Fibroblast of the aortic adventitia (primary cell): ENCODE measurements around the gene C1orf210. TPM values are rescaled to one million over a fixed set of nuclear protein-coding genes. Genes with fewer than 3 reads are reported as not detected.

Experiments
- DNase-seq: peaks from one replicate; pipeline ENCODE4 v3.0.0-alpha.2; 2010; ENCODE audit warnings: low read depth
- H3K4me3 ChIP-seq: 2 replicates; pipeline ENCODE4 v1.5.1; 2011; ENCODE audit warnings: low read depth, mild to moderate bottlenecking, control low read depth, low read length, moderate library complexity
- total RNA-seq: library from RNA; depleted of rRNA; stranded (reverse); fragments of >200 nt; gene quantifications from 2 replicates; pipeline ENCODE4 v1.2.3, GENCODE V29; 2012; ENCODE audit warnings: low replicate concordance
- TF ChIP-seq, protein P1 (sequence below): IDR thresholded peaks from 2 replicates; pipeline ENCODE4 v1.5.1; 2011; ENCODE audit warnings: mild to moderate bottlenecking, low read length, control low read depth, inconsistent platforms; ENCODE audit not compliant: insufficient read depth

Gene C1orf210
- total RNA-seq, 1 donor: not detected

DNA sequence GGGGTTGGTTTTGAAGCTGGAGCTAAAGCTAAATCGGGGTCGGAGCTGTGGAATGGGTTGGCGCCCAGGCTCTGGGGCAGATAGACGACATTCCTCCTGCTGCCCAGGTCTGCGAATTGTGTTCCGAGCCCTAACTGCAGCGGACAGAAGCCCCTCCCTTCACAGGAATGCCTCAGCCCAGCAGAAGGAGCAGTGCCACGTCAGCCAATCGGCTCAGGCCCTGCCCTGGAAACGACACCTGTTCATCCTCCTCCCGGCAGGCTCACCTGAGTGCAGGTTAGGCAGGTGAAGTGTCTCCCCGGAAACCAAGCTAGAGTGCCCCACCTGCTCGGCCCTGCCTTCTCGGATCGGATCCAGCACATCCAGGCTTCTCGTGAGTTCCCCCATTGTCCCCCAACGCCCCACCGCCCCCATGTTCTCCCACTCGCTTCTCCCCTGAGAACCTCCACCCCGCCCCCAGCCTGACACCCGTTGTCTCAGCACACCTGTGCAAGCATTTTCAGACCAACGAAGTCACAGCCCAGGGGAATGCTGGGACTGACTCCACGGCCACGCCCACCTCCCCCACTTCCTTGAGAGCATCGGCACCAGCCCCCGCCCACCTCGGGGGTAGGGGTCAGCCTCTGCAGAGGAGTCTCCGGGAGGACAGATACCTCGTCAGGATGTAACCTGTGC is 14.8 kb downstream of the C1orf210 start:
- TF ChIP-seq, protein P1, sequence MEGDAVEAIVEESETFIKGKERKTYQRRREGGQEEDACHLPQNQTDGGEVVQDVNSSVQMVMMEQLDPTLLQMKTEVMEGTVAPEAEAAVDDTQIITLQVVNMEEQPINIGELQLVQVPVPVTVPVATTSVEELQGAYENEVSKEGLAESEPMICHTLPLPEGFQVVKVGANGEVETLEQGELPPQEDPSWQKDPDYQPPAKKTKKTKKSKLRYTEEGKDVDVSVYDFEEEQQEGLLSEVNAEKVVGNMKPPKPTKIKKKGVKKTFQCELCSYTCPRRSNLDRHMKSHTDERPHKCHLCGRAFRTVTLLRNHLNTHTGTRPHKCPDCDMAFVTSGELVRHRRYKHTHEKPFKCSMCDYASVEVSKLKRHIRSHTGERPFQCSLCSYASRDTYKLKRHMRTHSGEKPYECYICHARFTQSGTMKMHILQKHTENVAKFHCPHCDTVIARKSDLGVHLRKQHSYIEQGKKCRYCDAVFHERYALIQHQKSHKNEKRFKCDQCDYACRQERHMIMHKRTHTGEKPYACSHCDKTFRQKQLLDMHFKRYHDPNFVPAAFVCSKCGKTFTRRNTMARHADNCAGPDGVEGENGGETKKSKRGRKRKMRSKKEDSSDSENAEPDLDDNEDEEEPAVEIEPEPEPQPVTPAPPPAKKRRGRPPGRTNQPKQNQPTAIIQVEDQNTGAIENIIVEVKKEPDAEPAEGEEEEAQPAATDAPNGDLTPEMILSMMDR: no peak
- no peak overlapping the region for H3K4me3 ChIP-seq
- DNase-seq: no peak

DNA sequence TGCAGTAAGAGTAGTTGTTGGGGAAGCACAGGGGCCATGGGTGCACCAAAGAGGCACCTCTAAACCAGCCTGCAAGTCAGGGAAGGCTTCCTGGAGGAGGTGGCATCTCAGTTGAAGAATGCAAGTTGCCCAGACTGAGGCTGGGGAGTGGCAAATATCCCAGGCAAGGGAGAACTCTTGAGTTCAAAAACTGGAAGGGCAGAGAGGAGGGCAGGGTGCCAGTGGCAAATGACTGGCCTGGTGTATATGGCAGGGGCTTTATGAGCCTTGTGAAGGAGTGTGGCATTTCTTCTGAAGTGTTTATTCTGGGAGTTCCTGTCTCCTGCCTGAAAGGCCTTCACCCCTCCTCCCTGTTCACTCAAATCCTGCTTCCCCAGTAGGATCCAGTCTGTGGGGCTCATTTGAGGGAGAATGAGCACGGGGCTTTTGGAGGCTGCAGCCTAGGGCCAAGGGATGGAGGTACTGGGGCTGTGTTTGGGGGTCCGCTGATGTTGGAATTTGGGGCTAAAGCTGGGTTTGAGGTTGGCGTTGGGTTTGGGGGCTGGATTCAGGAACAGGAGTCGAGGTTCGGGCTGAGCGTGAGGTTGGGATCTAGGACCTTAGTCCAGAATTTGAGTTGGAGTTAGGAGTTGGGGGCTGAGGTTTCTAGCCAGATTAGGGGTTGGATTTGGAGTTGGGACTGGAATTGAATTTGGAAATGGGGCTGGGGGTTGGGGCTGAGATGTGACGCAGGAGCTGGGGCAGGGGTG is 15.6 kb downstream of the C1orf210 start, which contains the start of gene TMEM125:
TSS of gene TMEM125 (plus strand) at position 357 of the 749 bp plus-strand sequence. CDS start 2,740 bp downstream, outside the sequence.
- DNase-seq: no peak

GRCh38 chr1:43267818-43268425 is 17.5 kb downstream of the C1orf210 start:
- DNase-seq: no peak
- H3K4me3 ChIP-seq: no peak overlapping the region
- TF ChIP-seq, protein P1: no peak

More for the DNA sequence above, 15.6 kb downstream of the C1orf210 start, which contains the start of gene TMEM125:
- TF ChIP-seq, protein P1: no peak
- no peak within 1 kb of the TSS for H3K4me3 ChIP-seq

DNA sequence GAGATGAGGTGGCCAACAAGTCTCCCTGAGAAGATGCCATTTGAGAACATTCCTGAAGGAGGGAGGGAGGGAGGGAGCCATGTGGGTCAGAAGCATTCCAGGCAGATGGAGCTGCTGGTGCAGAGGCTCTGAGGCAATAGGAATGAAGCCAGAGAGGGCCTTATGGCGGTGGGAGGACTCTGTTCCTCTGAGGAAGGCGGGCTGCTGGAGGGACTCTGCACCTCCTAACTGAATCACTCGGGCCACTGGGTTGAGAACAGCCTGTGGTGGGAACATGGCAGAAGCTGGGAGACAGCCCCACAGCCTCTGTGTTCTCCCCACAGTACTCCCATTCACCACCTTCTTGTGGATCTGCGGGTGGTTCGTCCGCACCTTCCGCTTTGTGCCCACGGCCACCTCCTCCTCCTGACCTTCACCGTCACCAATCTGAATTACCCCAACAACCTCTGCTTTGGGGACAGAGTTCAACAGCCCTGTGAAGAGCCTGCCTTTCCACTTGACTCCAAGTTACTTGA is 18.0 kb downstream of the C1orf210 start:
- no peak overlapping the region for H3K4me3 ChIP-seq
- TF ChIP-seq, protein P1: no peak
- peak; percentile 62 for DNase-seq

DNA sequence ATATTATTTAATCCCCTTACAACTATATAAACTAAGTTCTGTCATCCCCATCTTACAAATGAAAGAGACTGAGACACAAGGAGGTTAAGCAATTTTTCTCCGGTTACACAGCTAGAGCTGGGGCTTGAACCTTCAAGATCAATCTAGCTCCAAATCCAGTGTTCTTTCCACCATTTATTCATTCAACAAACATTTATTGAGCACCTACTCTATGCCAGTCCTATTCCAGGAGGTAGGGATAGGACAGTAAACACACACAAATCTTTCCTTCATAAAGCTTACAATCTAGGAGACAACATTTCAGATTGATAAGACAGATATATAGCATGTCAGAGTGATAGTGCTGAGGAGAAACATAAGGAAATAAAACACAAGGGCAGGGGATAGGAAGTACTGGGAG is 18.5 kb downstream of the C1orf210 start:
- H3K4me3 ChIP-seq: no peak overlapping the region
- no peak for DNase-seq
- TF ChIP-seq, protein P1: no peak

GRCh38 chr1:43265431-43265830 is 19.9 kb downstream of the C1orf210 start:
- TF ChIP-seq, protein P1: no peak
- no peak overlapping the region for H3K4me3 ChIP-seq
- DNase-seq: no peak
